HL-60 (cell line): ENCODE measurements around the gene CCDC154.

Experiments used
- GABPA ChIP-seq: IDR thresholded peaks from 2 replicates; pipeline ENCODE4 v1.6.1; 2012; ENCODE audit warnings: low read depth
- POLR2AphosphoS5 ChIP-seq: IDR thresholded peaks from 2 replicates; pipeline ENCODE4 v1.6.1; 2012; ENCODE audit warnings: low read depth
- TF ChIP-seq, protein P1 (sequence below): IDR thresholded peaks from one replicate; pipeline ENCODE4 v1.5.1; 2011; ENCODE audit warnings: low read length, control low read depth, inconsistent platforms; ENCODE audit not compliant: insufficient read depth
- TF ChIP-seq, protein P2 (sequence below): IDR thresholded peaks from 2 replicates; pipeline ENCODE4 v1.6.1; 2012; ENCODE audit warnings: low read depth; ENCODE audit not compliant: insufficient replicate concordance

DNA sequence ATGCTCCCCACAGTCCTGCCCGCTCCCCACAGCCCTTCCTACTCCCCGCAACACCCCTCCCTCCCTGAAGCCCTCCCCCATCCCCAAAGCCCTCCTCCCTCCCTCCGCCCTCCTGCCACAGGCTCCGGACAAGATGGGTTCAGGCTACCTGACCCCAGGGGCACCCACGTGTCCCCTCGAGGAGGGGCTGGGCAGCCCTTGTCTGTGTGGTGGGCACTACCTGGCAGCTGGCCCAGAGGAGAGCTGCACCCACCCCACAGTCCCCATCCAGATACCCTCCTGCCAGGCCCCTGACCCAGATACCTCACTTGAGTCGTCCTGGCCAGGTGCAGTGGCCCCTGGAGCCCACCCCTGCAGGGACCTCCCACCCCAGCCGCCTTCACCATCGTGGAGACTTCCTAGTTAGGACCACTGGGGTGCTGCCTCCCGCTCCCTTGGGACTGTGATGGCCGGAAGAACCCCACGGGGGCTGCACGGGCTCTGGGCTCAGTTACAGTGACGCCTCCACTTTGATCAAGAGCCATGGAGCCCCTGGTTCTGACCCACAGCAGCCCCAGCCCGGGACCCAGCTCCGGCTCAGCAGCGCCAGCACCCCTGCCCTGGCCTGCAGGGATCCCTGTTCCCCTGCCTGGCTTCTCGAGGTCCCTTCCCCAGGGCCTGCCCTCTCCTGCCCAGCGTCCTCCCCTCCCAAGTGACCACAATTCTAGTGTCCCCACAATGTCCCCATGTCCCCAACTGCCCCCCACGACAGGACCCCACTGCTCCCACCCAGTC is 12.7 kb downstream of the CCDC154 start:
- TF ChIP-seq, protein P1, sequence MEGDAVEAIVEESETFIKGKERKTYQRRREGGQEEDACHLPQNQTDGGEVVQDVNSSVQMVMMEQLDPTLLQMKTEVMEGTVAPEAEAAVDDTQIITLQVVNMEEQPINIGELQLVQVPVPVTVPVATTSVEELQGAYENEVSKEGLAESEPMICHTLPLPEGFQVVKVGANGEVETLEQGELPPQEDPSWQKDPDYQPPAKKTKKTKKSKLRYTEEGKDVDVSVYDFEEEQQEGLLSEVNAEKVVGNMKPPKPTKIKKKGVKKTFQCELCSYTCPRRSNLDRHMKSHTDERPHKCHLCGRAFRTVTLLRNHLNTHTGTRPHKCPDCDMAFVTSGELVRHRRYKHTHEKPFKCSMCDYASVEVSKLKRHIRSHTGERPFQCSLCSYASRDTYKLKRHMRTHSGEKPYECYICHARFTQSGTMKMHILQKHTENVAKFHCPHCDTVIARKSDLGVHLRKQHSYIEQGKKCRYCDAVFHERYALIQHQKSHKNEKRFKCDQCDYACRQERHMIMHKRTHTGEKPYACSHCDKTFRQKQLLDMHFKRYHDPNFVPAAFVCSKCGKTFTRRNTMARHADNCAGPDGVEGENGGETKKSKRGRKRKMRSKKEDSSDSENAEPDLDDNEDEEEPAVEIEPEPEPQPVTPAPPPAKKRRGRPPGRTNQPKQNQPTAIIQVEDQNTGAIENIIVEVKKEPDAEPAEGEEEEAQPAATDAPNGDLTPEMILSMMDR: no peak
- TF ChIP-seq POLR2AphosphoS5 (no peak), GABPA (no peak)
- TF ChIP-seq, protein P2, sequence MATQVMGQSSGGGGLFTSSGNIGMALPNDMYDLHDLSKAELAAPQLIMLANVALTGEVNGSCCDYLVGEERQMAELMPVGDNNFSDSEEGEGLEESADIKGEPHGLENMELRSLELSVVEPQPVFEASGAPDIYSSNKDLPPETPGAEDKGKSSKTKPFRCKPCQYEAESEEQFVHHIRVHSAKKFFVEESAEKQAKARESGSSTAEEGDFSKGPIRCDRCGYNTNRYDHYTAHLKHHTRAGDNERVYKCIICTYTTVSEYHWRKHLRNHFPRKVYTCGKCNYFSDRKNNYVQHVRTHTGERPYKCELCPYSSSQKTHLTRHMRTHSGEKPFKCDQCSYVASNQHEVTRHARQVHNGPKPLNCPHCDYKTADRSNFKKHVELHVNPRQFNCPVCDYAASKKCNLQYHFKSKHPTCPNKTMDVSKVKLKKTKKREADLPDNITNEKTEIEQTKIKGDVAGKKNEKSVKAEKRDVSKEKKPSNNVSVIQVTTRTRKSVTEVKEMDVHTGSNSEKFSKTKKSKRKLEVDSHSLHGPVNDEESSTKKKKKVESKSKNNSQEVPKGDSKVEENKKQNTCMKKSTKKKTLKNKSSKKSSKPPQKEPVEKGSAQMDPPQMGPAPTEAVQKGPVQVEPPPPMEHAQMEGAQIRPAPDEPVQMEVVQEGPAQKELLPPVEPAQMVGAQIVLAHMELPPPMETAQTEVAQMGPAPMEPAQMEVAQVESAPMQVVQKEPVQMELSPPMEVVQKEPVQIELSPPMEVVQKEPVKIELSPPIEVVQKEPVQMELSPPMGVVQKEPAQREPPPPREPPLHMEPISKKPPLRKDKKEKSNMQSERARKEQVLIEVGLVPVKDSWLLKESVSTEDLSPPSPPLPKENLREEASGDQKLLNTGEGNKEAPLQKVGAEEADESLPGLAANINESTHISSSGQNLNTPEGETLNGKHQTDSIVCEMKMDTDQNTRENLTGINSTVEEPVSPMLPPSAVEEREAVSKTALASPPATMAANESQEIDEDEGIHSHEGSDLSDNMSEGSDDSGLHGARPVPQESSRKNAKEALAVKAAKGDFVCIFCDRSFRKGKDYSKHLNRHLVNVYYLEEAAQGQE: no peak
